ENCODE data around the gene CHRNB1.

- TF ChIP-seq EZH2 (IDR thresholded peaks at IDR 0.05; ENCODE audit: low read depth, low read length, severe bottlenecking): no peak
- TF ChIP-seq CTCF (IDR thresholded peaks at IDR 0.05; ENCODE audit: control extremely low read depth in 1 of 3, insufficient read depth in 1 of 3, low read depth in 1 of 3, low read length in 3 of 3): no peak
- TF ChIP-seq POLR2A (IDR thresholded peaks at IDR 0.05; ENCODE audit: control extremely low read depth in 1 of 2, low read depth in 2 of 2, low read length in 2 of 2): no peak
- TF ChIP-seq MAFK (IDR thresholded peaks at IDR 0.05; ENCODE audit: low read depth, low read length): no peak
- TF ChIP-seq SIN3A (conservative IDR thresholded peaks at IDR 0.05 in 1 of 2, IDR thresholded peaks at IDR 0.05 in 1 of 2; ENCODE audit: low read depth in 1 of 2, low read length in 2 of 2): no peak
- TF ChIP-seq RAD21 (IDR thresholded peaks at IDR 0.05 in 1 of 2, conservative IDR thresholded peaks at IDR 0.05 in 1 of 2; ENCODE audit: low read depth in 2 of 2, low read length in 2 of 2): no peak
- TF ChIP-seq HDAC2 (IDR thresholded peaks at IDR 0.05; ENCODE audit: borderline replicate concordance in 1 of 2, low read depth in 2 of 2, low read length in 2 of 2): no peak
- TF ChIP-seq EGR1 (IDR thresholded peaks at IDR 0.05; ENCODE audit: borderline replicate concordance, low read depth, low read length): no peak
Observed at GRCh38 chr17:7445619-7445968, 733 bp downstream of the CHRNB1 start.
